Stimulated activated CD8-positive, alpha-beta memory T cell treated with anti-CD3 and anti-CD28 coated beads, Interleukin-15, amount 100 ng/mL, for 4 hours (primary cell): ENCODE data around the gene SHLD1.
"Not testable (repeated sequence)": the region's sequence is repeated elsewhere in the genome, so short reads cannot be mapped to it uniquely, and the experiment has no call there.

Experiments
- DNase-seq, 2 donors: peaks; one replicate each; pipeline ENCODE4 v3.0.0-alpha.2; 2020; ENCODE audit warnings: low read depth in 2 of 2

Gene SHLD1

GRCh38 chr20:5749952-5750779 is at the start of gene SHLD1:
Gene SHLD1, plus strand, starts transcription at chr20:5750401. Its CDS starts 22,465 bp downstream, at chr20:5772866.
- DNase-seq: peak; percentile 57 to 73

GRCh38 chr20:5702339-5702738 is 47.9 kb upstream of the SHLD1 start:
- not testable (repeated sequence) for DNase-seq

GRCh38 chr20:5703681-5704101 is 46.5 kb upstream of the SHLD1 start:
- no peak for DNase-seq

- DNase-seq: no peak
Observed at GRCh38 chr20:5705827-5706226, 44.4 kb upstream of the SHLD1 start.

- DNase-seq: no peak
Observed at GRCh38 chr20:5706797-5707196, 43.4 kb upstream of the SHLD1 start.

GRCh38 chr20:5710551-5710950 is 39.6 kb upstream of the SHLD1 start:
- no peak for DNase-seq

- DNase-seq: peak; percentile 3 to 43
Observed at GRCh38 chr20:5714261-5715041, 35.8 kb upstream of the SHLD1 start.

- DNase-seq: no peak
Observed at GRCh38 chr20:5715071-5715841, 34.9 kb upstream of the SHLD1 start.

GRCh38 chr20:5716953-5717352 is 33.2 kb upstream of the SHLD1 start:
- DNase-seq: no peak

GRCh38 chr20:5718896-5719595 is 31.2 kb upstream of the SHLD1 start:
- DNase-seq: no peak

- no peak for DNase-seq
Observed at GRCh38 chr20:5719861-5720403, 30.3 kb upstream of the SHLD1 start.

- no peak for DNase-seq
Observed at GRCh38 chr20:5720696-5721095, 29.5 kb upstream of the SHLD1 start.

GRCh38 chr20:5721356-5721755 is 28.8 kb upstream of the SHLD1 start:
- not testable (repeated sequence) for DNase-seq

- DNase-seq: no peak
Observed at GRCh38 chr20:5722927-5723326, 27.3 kb upstream of the SHLD1 start.

GRCh38 chr20:5725183-5725463 is 25.1 kb upstream of the SHLD1 start:
- not testable (repeated sequence) for DNase-seq

- DNase-seq: no peak
Observed at GRCh38 chr20:5727018-5727515, 23.1 kb upstream of the SHLD1 start.

- no peak for DNase-seq
Observed at GRCh38 chr20:5729348-5729747, 20.9 kb upstream of the SHLD1 start.

- no peak for DNase-seq
Observed at GRCh38 chr20:5730131-5730530, 20.1 kb upstream of the SHLD1 start.

GRCh38 chr20:5731753-5732366 is 18.3 kb upstream of the SHLD1 start:
- no peak for DNase-seq

- no peak for DNase-seq
Observed at GRCh38 chr20:5734602-5735001, 15.6 kb upstream of the SHLD1 start.
